HG02588 (cell line): ENCODE measurements around the gene SPTB.

Source experiments
- ATAC-seq: cut with Tn5 transposase; IDR thresholded peaks from one replicate; pipeline ENCODE4 v1.9.1; 2021; ENCODE audit warnings: mild to moderate bottlenecking, moderate library complexity; ENCODE audit not compliant: unreplicated experiment

Gene SPTB

DNA sequence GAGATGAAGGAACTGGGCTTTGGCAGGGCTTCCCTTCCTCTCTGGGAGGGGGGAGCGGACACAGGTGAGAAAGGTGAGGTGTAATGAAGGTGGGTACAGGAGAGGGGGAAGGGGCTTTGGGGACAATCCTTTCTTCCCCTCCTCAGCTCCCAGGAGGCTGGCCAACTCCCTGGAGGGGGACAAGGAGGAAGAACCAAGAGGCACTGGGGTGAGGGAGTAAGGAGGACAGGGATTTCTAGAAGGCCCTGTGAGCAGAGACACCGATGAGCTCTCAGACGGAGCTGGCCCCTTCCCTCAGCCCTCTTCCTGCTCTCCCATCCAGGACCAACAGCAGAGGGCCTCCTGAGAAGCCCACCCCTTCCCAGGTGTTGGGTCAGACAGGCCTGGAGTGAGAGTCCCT lies 122.1 kb downstream of the SPTB start:
- ATAC-seq = no peak

DNA sequence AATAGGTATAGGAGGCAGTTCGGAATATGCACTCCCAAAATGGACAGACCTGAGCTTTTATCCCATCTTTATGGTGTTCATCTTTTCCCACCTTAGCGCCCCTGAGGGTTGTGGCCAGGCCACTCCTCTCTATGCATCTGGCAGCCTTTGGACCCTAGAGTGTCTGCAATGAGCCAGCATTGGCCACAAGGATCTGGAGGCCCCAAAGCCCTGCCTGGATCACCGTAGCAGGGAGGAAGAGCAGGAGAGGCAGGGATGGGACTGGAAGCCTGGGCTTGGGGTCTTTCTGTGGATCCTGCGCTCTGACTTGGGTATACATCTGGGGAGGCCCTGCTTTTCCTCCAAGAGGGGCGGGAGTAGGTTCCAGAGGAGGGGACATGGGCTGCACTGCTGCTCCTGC lies 123.0 kb downstream of the SPTB start:
- ATAC-seq = no peak

DNA sequence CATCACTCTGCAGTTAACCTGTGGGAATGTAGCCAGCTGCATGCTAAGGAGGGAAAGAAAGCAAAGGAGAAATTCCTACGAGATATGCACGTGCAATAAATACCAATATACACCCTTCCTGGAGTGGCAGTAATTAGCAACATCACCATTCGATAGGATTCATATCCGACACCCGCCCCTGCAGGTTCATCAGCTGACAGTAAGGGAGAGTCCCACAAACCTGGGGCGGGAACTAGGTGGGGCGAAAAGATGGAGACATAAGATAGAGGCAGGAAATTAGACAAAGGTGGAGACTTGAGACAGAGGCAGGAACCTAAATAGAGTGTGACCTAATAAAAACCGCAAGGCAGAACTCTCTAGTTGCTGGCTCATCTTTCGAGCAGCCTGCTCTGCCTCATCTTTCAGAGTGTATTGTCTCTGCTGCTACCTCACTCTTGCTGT lies 123.9 kb downstream of the SPTB start:
- ATAC-seq = no peak

GRCh38 chr14:64754685-64755084 lies 125.0 kb downstream of the SPTB start:
- ATAC-seq = no peak

DNA sequence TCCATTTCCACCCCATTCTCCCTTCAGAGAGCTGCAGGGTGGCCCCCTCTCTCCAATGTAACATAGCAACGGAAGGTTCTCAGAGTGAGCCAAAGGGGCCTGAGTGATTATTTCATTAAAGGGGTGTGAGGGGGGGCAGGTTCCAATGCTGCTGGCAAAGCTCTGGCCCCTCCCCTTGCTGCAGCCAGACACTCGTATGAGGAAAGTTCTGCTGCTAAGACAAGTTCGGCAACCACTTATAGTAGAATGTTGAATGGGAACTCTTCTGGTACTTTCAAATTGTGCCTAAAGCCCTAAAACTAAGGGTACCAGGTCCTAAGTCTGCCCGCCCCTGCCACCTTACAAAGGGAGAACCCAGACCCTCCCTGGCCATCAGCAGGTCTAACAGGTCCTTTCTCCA lies 125.7 kb downstream of the SPTB start:
- ATAC-seq = no peak

DNA sequence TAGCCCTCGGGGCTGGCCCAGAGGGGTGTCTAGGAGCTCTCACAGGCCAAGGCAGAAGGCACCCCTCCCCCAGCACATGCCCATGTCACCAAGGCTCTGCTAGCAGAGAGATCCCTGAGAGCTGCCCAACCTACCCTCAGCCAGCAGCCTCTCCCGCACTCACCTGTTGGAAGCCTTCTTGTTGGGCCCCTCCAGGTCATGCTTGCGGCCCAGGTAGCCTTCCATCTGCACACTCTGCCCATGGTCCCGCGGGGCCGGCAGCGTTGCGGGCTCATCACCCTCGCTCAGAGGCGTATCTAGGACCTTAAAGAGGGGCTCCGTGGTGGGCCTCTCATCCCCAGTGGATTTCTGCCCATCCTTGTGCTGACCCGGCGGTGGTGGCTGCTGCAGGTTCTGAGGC lies 126.3 kb downstream of the SPTB start:
- ATAC-seq = no peak

DNA sequence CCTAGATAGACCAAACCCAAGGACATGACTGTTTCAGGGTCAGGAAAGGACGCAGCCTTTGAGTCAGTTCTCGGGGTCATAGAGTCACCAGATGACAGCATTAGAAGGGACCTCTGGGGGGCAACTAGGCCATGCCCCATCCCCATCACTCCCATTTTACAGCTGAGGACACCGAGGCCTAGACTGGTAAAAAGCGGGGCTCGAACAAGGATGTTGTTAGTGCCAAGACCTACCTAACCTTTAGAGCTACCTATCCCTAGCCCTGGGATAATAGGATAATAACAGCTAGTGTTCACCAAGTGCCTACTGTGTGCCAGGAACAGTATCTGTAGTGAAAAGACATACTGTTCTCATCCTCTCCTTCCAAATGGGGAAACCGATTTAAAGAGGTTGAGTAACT lies 126.8 kb downstream of the SPTB start:
- ATAC-seq = no peak

- no peak for ATAC-seq
Measured at GRCh38 chr14:64748995-64749714, 130.6 kb downstream of the SPTB start.

- ATAC-seq = no peak
Measured at GRCh38 chr14:64748521-64748920, 131.2 kb downstream of the SPTB start.

DNA sequence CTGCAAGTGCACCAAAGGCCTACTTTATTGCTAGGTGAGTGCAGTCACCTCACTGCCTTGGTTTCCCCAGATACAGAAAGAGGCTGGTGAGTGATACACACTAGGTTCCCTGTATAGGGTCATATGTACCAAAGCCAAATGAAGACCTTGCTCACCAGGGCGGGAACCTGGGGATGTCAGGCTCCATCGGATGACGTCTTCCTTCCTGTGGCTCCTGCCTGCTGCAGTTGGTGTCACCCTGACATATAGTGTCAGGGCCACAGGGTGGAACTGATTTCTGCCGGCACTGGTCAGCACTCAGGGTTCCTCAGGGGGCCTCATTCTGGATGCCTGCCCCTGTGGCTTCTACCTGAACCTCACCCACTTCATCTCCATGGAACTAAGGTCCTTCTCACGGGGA lies 132.4 kb downstream of the SPTB start:
- no peak for ATAC-seq

DNA sequence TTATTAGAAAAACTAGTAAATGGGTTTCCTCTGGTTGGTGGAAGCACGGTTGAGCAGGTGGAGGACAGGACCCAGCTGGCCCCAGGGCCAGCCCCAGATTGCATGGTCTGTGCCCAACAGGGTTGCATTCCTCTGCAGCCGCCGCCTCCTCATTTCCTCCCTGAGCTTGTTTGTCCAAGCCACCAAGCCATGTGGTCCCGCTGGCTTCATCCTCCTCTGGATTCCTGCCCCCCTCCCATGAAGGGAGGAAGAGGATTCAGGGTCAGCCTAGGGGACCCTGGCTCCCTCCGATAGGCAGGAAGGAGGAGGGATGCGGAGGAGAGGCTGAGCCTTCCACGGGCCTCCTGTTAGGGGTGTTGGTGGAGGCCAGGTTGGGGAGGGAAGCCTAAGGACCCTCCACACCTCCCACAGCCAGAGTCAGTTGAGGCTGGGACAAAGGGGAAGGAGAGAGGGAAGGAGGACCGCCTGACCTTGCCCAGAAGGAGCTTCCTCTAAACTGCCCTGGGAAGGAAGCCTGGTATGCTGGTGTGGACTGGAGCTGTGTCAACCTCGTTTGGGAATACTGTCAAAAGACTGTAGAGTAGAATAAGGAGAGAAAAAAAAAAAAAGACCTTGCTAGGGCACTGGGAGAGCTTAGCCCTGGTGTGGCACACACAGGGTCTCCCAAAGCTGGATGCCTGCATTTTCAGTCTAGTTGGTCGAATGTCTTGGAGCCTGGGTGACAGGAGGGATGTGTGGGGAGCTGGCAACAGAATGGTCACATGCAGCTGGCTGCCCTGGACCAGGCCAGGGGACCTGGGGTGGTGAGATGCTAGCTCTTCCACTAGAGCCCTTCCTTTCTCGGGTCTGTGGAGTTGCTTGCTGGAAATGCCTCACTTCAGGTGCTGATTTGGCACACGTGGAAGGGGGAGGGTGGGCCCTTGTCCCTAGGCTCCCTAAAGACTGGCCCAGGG lies 133.1 kb downstream of the SPTB start:
- ATAC-seq = no peak

DNA sequence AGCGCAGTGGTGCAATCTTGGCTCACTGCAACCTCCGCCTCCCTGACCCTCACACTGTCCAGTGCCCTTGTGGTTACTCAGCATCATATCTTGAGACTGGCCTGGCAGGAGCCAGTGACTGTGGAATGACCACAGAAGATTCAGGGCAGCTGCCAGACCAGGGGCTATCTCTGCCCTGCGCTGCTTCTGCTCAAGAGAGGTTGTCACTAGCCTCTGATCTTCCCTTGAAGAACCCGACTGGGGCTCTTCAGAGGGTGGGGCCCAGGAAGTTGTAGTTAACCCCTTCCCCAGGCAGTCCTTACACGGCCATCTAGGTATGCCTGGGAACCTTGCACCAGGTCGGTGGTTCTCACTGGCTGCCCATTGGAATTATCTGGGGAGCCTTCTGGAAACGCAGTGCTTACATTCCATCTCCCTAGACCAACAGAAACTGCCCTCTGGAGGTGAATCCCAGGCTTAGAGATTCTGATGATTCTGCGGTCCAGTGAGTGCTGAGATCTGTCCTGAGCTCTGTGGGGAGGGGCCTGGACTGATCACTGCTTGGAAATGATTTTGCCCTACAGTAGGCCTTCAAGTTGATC lies 134.1 kb downstream of the SPTB start:
- ATAC-seq = no peak

DNA sequence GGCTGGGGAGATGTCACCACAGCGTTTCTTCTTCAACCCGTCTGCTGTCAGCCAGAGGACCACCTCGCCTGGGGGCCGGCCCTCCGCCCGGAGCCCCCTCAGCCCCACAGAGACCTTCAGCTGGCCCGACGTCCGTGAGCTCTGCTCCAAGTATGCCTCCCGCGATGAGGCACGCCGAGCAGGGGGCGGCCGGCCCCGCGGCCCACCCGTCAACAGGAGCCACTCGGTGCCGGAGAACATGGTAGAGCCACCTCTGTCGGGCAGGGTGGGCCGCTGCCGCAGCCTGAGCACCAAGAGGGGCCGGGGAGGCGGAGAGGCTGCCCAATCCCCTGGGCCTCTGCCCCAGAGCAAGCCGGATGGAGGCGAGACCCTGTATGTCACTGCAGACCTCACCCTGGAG lies 136.6 kb downstream of the SPTB start:
- no peak for ATAC-seq

DNA sequence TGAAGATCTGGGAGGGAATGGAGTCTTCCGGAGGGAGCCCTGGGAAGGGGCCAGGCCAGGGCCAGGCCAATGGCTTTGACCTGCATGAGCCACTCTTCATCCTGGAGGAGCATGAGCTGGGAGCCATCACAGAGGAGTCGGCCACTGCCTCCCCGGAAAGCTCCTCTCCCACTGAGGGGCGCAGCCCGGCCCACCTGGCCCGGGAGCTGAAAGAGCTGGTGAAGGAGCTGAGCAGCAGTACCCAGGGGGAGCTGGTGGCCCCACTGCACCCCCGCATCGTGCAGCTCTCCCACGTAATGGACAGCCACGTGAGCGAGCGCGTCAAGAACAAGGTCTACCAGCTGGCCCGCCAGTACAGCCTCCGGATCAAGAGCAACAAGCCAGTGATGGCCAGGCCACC lies 137.7 kb downstream of the SPTB start:
- ATAC-seq = no peak

DNA sequence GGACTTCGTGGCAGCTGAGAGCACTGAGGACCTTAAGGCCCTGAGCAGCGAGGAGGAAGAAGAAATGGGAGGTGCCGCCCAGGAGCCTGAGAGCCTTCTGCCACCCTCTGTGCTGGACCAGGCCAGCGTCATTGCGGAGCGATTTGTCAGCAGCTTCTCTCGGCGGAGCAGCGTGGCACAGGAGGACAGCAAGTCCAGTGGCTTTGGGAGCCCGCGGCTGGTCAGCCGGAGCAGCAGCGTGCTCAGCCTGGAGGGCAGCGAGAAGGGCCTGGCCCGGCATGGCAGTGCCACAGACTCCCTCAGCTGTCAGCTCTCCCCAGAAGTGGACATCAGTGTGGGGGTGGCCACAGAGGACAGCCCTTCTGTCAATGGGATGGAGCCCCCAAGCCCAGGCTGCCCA lies 138.5 kb downstream of the SPTB start:
- ATAC-seq = no peak

DNA sequence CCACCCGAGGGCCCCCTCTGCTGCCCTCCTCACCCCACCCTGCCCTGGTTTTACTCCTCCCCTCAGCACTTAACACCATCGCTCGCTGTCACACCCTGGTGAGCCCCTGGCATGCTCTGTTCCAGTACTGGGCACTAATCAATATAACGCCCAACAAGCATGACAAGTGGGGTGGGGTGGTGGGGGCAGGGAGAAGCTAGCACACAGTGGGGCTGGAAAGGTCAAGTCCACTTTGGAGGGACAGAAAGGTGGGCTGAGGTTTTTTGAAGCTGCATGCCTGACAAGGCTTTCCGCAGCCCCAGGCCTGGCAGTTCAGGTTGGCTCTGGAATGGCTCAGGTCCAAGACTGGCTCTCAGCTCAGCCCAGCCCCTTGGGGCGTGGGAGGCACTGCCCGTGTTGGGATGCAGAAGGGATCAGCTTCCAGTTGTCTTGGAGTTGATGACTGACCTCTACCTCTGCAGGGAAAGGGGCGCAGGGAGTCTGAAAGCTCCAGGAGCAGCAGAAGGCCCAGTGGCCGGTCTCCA lies 141.4 kb downstream of the SPTB start:
- ATAC-seq = no peak

DNA sequence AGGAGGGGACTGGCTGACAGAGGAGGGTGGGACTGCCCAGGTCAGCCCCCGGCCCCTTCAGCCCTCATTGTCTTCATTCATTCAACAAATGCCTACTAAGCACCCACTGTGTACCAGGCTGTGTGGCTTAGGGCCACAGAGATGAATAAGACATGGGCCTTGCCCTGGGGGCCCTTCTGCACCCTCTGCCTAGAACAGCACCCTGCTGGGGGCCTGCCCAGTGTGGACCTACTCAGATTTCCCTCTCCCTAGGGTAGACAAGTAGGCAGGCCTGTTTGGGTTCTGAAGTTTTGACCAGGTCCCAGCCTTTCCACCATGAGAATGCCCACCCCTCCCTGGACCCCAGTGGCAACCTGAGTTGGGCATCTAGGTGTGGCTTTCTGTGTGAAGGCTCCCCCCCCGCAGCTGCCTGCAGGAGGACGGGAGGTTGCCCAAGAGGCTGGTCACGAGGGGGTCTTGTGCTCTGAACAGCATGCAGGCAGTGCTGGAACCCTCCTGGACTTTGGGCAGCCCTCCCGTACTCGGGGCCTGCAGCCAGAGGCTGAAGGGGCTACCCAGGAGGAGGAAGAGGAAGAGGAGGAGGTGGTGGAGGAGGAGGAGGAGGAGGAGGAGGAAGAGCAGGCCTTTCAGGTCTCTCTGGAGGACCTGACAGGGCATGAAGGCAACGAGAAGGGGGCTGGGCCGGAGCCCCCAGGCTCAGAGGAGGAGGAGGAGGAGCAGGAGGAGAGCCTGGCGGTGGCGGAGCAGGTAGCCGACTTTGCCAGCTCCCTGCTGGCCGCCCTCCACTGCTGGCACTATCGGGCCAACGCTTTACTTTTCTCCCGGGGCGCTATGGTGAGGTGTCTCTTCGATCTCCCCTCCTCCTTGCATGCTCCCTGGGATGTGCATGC lies 142.1 kb downstream of the SPTB start:
- ATAC-seq = no peak

DNA sequence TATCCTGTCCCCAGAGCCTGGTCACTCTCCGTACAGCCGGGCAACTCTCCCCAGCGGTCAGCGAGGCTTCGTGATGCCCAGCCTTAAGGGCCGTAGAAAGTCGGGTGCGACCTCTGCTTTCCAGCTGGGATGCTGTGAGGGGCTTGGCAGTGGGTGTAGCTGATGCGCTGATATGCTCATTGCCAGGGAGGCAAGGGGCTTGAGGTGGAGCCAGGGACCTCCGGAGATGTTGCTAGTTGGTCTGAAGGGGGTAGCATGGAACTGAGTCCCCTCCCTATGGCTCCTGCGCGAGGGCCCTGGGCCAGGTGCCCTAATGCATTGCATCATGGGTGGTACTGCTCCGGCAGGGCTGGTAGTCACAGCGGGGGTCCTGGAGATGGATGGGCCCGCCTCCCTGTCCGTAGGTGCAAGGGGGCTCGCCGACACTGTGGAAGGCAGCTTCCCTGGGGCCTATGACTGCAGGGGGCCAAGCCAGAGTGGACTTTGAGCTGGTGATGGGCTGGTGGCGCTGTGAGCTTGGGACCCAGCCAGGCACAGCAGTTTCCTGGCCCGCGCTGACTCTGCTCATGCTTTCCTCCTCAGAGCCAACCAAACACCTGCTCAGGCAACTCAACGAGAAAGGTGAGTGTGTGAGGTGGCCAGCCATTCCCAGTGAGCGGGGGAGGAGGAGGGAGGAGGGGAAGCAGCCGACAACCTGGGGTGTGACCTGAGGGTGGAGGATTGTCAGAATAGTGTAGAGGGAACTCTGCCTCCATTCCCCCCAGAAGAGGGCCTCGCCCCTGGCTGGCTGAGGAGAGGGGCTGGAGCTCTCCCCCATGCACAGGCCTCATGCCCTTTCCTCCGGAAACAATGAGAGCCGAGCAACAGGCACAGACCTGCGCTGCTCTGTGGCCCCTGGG lies 143.2 kb downstream of the SPTB start:
- ATAC-seq = no peak

DNA sequence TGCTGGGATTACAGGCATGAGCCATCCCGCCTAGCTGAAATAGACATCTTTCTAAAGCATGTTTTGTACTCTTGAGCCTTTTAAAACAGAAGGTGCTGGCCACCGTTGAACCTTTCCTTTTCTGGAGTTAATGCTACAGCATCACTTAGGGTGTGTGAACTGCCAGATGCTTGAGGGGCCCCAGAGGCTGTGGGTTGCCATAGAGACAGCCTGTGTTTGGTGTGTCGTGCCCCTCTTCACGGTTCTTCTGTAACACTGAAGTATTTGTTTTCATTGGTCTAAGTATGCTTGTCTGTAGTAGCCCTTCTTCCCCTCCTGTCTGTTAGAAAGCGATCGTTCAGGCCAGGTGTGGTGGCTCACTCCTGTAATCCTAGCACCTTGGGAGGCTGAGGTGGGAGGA lies 144.7 kb downstream of the SPTB start:
- no peak for ATAC-seq

- ATAC-seq = no peak
Measured at GRCh38 chr14:64733899-64734298, 145.8 kb downstream of the SPTB start.
